ENCODE data around the gene OSBPL10.

Gene OSBPL10

GRCh38 chr3:31903686-31904431 lies 77.2 kb downstream of the OSBPL10 start:
- H3K27ac ChIP-seq: no peak overlapping the region
- no peak for TF ChIP-seq CTCF (IDR thresholded peaks at IDR 0.05)
- no peaks in the 10 kb centered on the region for H3K79me2 ChIP-seq
- H3K9me3 ChIP-seq (ENCODE audit: control insufficient read depth, low read length): no peaks in the 10 kb centered on the region
- no peak overlapping the region for H3K4me2 ChIP-seq (ENCODE audit: low read length)
- H3K27me3 ChIP-seq (ENCODE audit: control insufficient read depth, insufficient read depth, low read length): no peaks in the 10 kb centered on the region
- no peaks in the 10 kb centered on the region for H3K36me3 ChIP-seq (ENCODE audit: control insufficient read depth, insufficient read depth, low read length)
- no peak overlapping the region for H3K9ac ChIP-seq
- H3K4me1 ChIP-seq: peaks cover 4% of the 10 kb centered on the region
- H2AFZ ChIP-seq: peak overlapping the region; percentile 19
- H3K4me3 ChIP-seq (ENCODE audit: low read depth, low read length): no peak overlapping the region

DNA sequence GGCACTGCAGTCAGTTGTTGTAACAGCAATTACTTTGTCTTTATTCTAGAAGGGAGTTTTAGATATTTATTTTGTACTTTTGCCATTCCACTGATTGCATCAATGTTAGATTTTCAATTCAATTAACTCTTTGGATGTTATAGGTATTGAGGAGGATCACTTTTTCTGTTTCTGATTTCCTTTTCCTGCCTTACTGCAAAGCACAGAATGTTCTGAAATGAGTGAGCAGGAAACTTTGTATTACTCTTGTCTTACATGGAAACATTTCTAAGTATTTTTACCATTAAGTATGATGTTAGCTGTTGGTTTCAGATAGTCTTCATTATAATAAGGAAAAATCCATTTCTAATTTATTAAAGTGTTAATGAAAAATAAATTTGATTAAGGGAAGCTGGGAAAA lies 80.5 kb downstream of the OSBPL10 start:
- H3K79me2 ChIP-seq: no peaks in the 10 kb centered on the region

GRCh38 chr3:31896648-31897433 lies 84.2 kb downstream of the OSBPL10 start:
- H3K4me2 ChIP-seq (ENCODE audit: low read length): no peak overlapping the region
- no peak for TF ChIP-seq CTCF (IDR thresholded peaks at IDR 0.05)
- H3K27ac ChIP-seq: no peak overlapping the region
- no peaks in the 10 kb centered on the region for H3K36me3 ChIP-seq (ENCODE audit: control insufficient read depth, insufficient read depth, low read length)
- H3K9me3 ChIP-seq (ENCODE audit: control insufficient read depth, low read length): no peaks in the 10 kb centered on the region
- H3K9ac ChIP-seq: no peak overlapping the region
- H3K27me3 ChIP-seq (ENCODE audit: control insufficient read depth, insufficient read depth, low read length): no peaks in the 10 kb centered on the region
- no peaks in the 10 kb centered on the region for H3K79me2 ChIP-seq
- H3K4me3 ChIP-seq (ENCODE audit: low read depth, low read length): no peak overlapping the region
- H3K4me1 ChIP-seq: no peaks in the 10 kb centered on the region
- H2AFZ ChIP-seq: no peak overlapping the region

More for the DNA sequence above, 80.5 kb downstream of the OSBPL10 start:
- TF ChIP-seq CTCF (IDR thresholded peaks at IDR 0.05): no peak
- Histone ChIP-seq H3K9ac (no peak overlapping the region), H3K4me1 (peaks cover 4% of the 10 kb centered on the region), H3K4me3 (ENCODE audit: low read depth, low read length) (no peak overlapping the region), H3K27ac (no peak overlapping the region), H3K4me2 (ENCODE audit: low read length) (no peak overlapping the region), H3K27me3 (ENCODE audit: control insufficient read depth, insufficient read depth, low read length) (no peaks in the 10 kb centered on the region), H2AFZ (no peak overlapping the region), H3K9me3 (ENCODE audit: control insufficient read depth, low read length) (no peaks in the 10 kb centered on the region), H3K36me3 (ENCODE audit: control insufficient read depth, insufficient read depth, low read length) (no peaks in the 10 kb centered on the region)

- Histone ChIP-seq H3K4me2 (ENCODE audit: low read length) (no peak overlapping the region), H3K9me3 (ENCODE audit: control insufficient read depth, low read length) (no peaks in the 10 kb centered on the region), H3K4me3 (ENCODE audit: low read depth, low read length) (no peak overlapping the region), H3K36me3 (ENCODE audit: control insufficient read depth, insufficient read depth, low read length) (no peaks in the 10 kb centered on the region), H2AFZ (no peak overlapping the region), H3K9ac (no peak overlapping the region), H3K27ac (no peak overlapping the region), H3K4me1 (no peaks in the 10 kb centered on the region), H3K27me3 (ENCODE audit: control insufficient read depth, insufficient read depth, low read length) (no peaks in the 10 kb centered on the region), H3K79me2 (no peaks in the 10 kb centered on the region)
- no peak for TF ChIP-seq CTCF (IDR thresholded peaks at IDR 0.05)
Observed at GRCh38 chr3:31896026-31896425, 85.0 kb downstream of the OSBPL10 start.

Measured in parathyroid adenoma (tissue), 2 donors.